HepG2 (cell line): Measurements from ENCODE around the gene VSIR. TPM values are rescaled to one million over a fixed set of nuclear protein-coding genes. Genes with fewer than 3 reads are reported as not detected.

ENCODE experiments used
- ATAC-seq: fragments of 200-7000 bp; cut with Tn5 transposase; 3 replicates; pipeline ENCODE4 v1.9.1; 2020; ENCODE audit warnings: mild to moderate bottlenecking, moderate library complexity
- BruUV-seq: library from RNA; stranded (reverse); fragments of 400-500 nt; replicated peaks from 2 replicates; lab custom pipeline; 2021; lab: Mats Ljungman, UMichigan
- CTCF ChIA-PET: fragments of 300-600 bp; formaldehyde crosslinking; extraction: SDS; loops from one replicate; lab custom pipeline; 2021; ENCODE audit warnings: low total read pairs, inconsistent platforms, low intra/inter-chr PET ratio; lab: Yijun Ruan, JAX
- POLR2A ChIA-PET: fragments of 350-600 bp; sonication (Branson Sonifier 250); formaldehyde crosslinking; loops from one replicate; lab custom pipeline; 2020; ENCODE audit warnings: antibody characterized with exemption, inconsistent platforms; lab: Yijun Ruan, JAX
- DNase-seq: peaks from one replicate; pipeline ENCODE4 v3.0.0-alpha.2; 2015; ENCODE audit warnings: low spot score
- FAIRE-seq: peaks from 3 replicates; lab custom pipeline; 2011; peaks lifted over from hg19 to GRCh38; lab: Jason Lieb, UNC
- H2AFZ ChIP-seq: one replicate; pipeline ENCODE4 v1.6.1; 2011; ENCODE audit warnings: low read length, inconsistent platforms
- H3K27ac ChIP-seq: fragments of 300-600 bp; 3 replicates; pipeline ENCODE4 v1.8.0; 2011; ENCODE audit warnings: mixed run types, mild to moderate bottlenecking, mixed read lengths, low read length, inconsistent platforms; ENCODE audit not compliant: insufficient read depth; ENCODE audit errors: extremely low read length
- H3K27me3 ChIP-seq, 2 experiments: fragments of 200-600 bp in 1 of 2; 2 replicates in 1 of 2; 3 replicates in 1 of 2; pipeline versions ENCODE4 v1.6.0 to v1.8.0; 2011; ENCODE audit warnings: low read length in 2 of 2, mild to moderate bottlenecking in 2 of 2, moderate library complexity in 2 of 2, inconsistent platforms in 1 of 2; ENCODE audit not compliant: insufficient read depth in 2 of 2, control insufficient read depth in 1 of 2
- H3K36me3 ChIP-seq, 2 experiments: fragments of 200-600 bp in 1 of 2; replicated peaks in 1 of 2; 2 replicates in 1 of 2; 3 replicates in 1 of 2; pipeline versions ENCODE4 v1.5.1 to v1.8.0; 2011; ENCODE audit warnings: low read length in 2 of 2, inconsistent platforms in 1 of 2; ENCODE audit not compliant: insufficient read depth in 2 of 2, control insufficient read depth in 1 of 2
- H3K4me1 ChIP-seq: 2 replicates; pipeline ENCODE4 v1.5.1; 2012; ENCODE audit warnings: low read length, inconsistent platforms; ENCODE audit not compliant: insufficient read depth
- H3K4me2 ChIP-seq: 2 replicates; pipeline ENCODE4 v1.6.0; 2011; ENCODE audit warnings: low read depth, low read length, inconsistent platforms
- H3K4me3 ChIP-seq, 3 experiments: fragments of 200-600 bp in 1 of 3; sonication (generic), shearing (Covaris generic) in 1 of 3; replicated peaks in 1 of 3; 2 replicates each; pipeline ENCODE4 v1.5.1; 2011 to 2016; ENCODE audit warnings: low read length in 3 of 3, inconsistent platforms in 2 of 3, low read depth in 2 of 3, mild to moderate bottlenecking in 2 of 3, control low read depth in 1 of 3, mixed read lengths in 1 of 3; ENCODE audit not compliant: insufficient read depth in 1 of 3
- H3K79me2 ChIP-seq: one replicate; pipeline ENCODE4 v1.6.1; 2011; ENCODE audit warnings: low read length, inconsistent platforms; ENCODE audit not compliant: insufficient read depth
- H3K9ac ChIP-seq: 2 replicates; pipeline ENCODE4 v1.6.0; 2011; ENCODE audit warnings: mild to moderate bottlenecking, low read depth, low read length, inconsistent platforms; ENCODE audit not compliant: insufficient read depth
- H3K9me3 ChIP-seq: 2 replicates; pipeline ENCODE4 v1.5.1; 2012; ENCODE audit warnings: mild to moderate bottlenecking, low read length
- H4K20me1 ChIP-seq: 2 replicates; pipeline ENCODE4 v1.6.0; 2011; ENCODE audit warnings: inconsistent platforms, mild to moderate bottlenecking, low read length, moderate library complexity; ENCODE audit not compliant: insufficient read depth
- MAZ ChIP-seq, 2 experiments: sonication (generic) in 1 of 2; formaldehyde crosslinking in 1 of 2; IDR thresholded peaks; 2 replicates each; pipeline versions ENCODE4 v1.5.0 to v1.6.1; 2012 to 2020; ENCODE audit warnings: low read depth in 2 of 2, mild to moderate bottlenecking in 2 of 2, borderline replicate concordance in 1 of 2, improper control_type of control experiment in 1 of 2, low read length in 1 of 2, missing genetic modification reagents in 1 of 2, moderate library complexity in 1 of 2
- SCMH1 ChIP-seq: sonication (generic); formaldehyde crosslinking; IDR thresholded peaks from 2 replicates; pipeline ENCODE4 v1.9.0; 2021; ENCODE audit warnings: missing genetic modification reagents, mild to moderate bottlenecking, borderline replicate concordance
- ZNF354B ChIP-seq: sonication (generic); formaldehyde crosslinking; IDR thresholded peaks from 2 replicates; pipeline ENCODE4 v1.8.0; 2022; ENCODE audit warnings: mild to moderate bottlenecking, missing genetic modification reagents
- ZNF564 ChIP-seq: sonication (generic); formaldehyde crosslinking; IDR thresholded peaks from 2 replicates; pipeline ENCODE4 v1.8.1; 2023; ENCODE audit warnings: mild to moderate bottlenecking, missing genetic modification reagents
- WGBS: methylation state at CpG from one replicate; pipeline ENCODE4 v1.1.6; 2017; ENCODE audit warnings: low lambda C conversion rate; 5-methylcytosine and 5-hydroxymethylcytosine counted together
- in situ Hi-C: cut with HindIII; loops from 2 replicates; pipeline ENCODE4 v1.10.0; 2017; ENCODE audit warnings: low pct_unique_long_range_greater_than_20kb; ENCODE audit not compliant: extremely low pct_ligation_motif_present
- intact Hi-C: fragments of 100-400 bp; cut with micrococcal nuclease; formaldehyde crosslinking; loops from one replicate; pipeline ENCODE4 v1.10.0; 2022; ENCODE audit not compliant: unreplicated experiment
- polyA plus RNA-seq, 8 experiments: library from polyadenylated mRNA; depleted of rRNA in 3 of 8; stranded (reverse) in 7 of 8; unstranded in 1 of 8; fragments of >200 nt; fragmentation: Illumina TruSeq in 4 of 8; extraction: Trizol in 4 of 8; gene quantifications; 2 replicates each; pipeline versions ENCODE4 v1.2.1 to v1.2.3, GENCODE V29; 2011 to 2016; ENCODE audit warnings: low read depth in 4 of 8, missing spikeins in 1 of 8, mixed read lengths in 1 of 8; ENCODE audit not compliant: insufficient read depth in 1 of 8
- total RNA-seq, 5 experiments: library from RNA; depleted of rRNA; stranded (reverse); fragments of >200 nt; fragmentation: Illumina TruSeq; extraction: Trizol; gene quantifications; 2 replicates each; pipeline ENCODE4 v1.2.3, GENCODE V29; 2016; ENCODE audit warnings: low read depth in 1 of 5
- TF ChIP-seq, protein P1 (sequence below): sonication (generic); formaldehyde crosslinking; IDR thresholded peaks from 2 replicates; pipeline ENCODE4 v1.8.0; 2022; ENCODE audit warnings: mild to moderate bottlenecking, missing genetic modification reagents, moderate library complexity
- TF ChIP-seq, protein P2 (sequence below): sonication (generic); formaldehyde crosslinking; IDR thresholded peaks from 2 replicates; pipeline ENCODE4 v1.5.1; 2020; ENCODE audit warnings: mild to moderate bottlenecking, missing genetic modification reagents, moderate library complexity

VSIR gene
- total and polyA plus RNA-seq, 2 of the 13 experiments (the other 11 are each of a cell fraction or from before 2014, with no cell fraction given): 0.44 to 3.2 TPM

DNA sequence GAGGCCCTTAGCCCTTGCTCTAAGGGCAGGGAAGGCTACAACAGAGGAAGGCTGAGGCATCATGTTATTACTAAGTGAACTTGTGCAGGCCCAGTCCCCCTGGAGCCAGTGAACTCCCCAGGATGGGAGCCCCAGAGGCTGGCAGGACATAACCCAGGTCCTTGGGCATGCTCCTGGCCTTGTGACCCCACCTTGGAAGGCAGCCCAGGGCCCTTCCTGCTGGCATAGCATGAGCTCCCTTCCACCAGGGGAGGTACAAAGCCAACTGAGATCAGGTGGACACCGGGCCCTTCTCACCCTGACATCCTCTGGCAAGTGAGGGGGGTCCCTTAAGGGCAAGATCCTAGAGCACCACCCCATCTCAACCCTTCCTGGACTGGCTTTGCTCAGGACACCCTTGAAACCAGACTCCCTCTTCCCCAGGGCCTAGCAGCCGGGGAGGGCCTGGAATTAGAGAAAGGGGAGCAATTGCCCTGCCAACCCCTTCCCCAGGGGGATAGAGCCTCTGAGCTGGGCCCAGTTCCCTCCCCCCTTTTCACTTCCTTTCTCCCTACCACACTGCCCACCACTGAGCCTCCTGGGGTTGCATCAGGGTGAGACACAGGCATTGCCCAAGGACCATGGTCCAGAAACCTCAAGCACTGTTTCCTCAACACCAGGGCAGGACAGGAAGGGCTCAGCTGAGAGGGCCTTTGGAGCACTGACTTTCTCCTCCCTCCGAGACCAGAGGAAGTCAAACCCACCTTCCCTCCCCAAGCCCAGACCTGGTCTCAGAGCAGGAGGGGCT is 1.8 kb upstream of the VSIR start:
- Histone ChIP-seq H3K4me2 (no peak overlapping the region), H2AFZ (no peak overlapping the region), H3K9ac (no peak overlapping the region), H3K79me2 (no peaks in the 10 kb centered on the region), H3K27ac (no peak overlapping the region), H3K4me1 (peaks cover 6% of the 10 kb centered on the region; the same call in 1 of the 2 replicates), H4K20me1 (no peaks in the 10 kb centered on the region), H3K27me3 (peaks cover 3 to 55% of the 10 kb centered on the region in 2 experiments; a peak in 4 of 5 replicates), H3K4me3 (no peak overlapping the region), H3K9me3 (no peaks in the 10 kb centered on the region), H3K36me3 (no peaks in the 10 kb centered on the region)
- WGBS: 31% methylated on average over 2 of the region's 3 CpGs
- ChIA-PET POLR2A (no interaction called here), CTCF (no interaction called here)
- TF ChIP-seq ZNF564 (CRISPR knock-in tag): no peak
- no peak for FAIRE-seq
- intact Hi-C loops: loop anchor here (5.0 kb wide), 1 partner anchor 37 kb away; no protein-coding TSS in a partner anchor
- no peak for DNase-seq
- no peak for ATAC-seq
- in situ Hi-C loops: no loop called here
- BruUV-seq: no TSS peak

DNA sequence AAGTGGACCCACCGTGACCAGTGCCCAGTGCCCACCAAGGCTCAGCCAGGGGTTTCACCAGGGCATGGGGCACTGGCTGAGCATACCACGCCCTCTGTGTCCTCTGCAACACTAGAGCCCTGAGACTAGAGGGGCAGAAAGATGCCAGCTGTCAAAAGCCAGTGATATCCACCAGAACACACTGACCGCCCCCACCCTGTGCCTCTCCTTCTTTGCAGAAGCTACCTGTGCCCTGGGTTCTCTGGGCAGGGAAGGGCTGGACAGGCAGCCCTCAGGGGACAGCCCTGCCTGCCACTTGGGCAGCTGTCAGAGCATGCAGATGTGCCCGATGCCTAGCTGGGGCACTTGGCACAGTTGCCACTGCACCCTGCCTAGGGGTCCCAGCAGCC is 494 bp downstream of the VSIR start:
- Histone ChIP-seq H3K4me3 (peak overlapping the region in 2 of 3 experiments; percentile 48 to 70; a peak in 5 of 6 replicates), H4K20me1 (no peaks in the 10 kb centered on the region), H3K9ac (no peak overlapping the region), H3K27ac (no peak overlapping the region), H3K36me3 (no peaks in the 10 kb centered on the region), H3K4me2 (peak overlapping the region; percentile 68), H3K9me3 (no peaks in the 10 kb centered on the region), H3K79me2 (no peaks in the 10 kb centered on the region), H3K4me1 (peaks cover 16% of the 10 kb centered on the region), H2AFZ (no peak overlapping the region), H3K27me3 (peaks cover 3 to 43% of the 10 kb centered on the region in 2 experiments; a peak in 4 of 5 replicates)
- DNase-seq (no peak), FAIRE-seq (no peak), ATAC-seq (peak; percentile 16)
- TF ChIP-seq MAZ (IDR thresholded peaks at IDR 0.05; ENCODE audit: borderline replicate concordance, low read depth, low read length) (no peak), MAZ (CRISPR knock-in tag; IDR thresholded peaks at IDR 0.05; ENCODE audit: low read depth) (no peak), SCMH1 (no peak), ZNF354B (CRISPR knock-in tag) (no peak)
- TF ChIP-seq, protein P1, sequence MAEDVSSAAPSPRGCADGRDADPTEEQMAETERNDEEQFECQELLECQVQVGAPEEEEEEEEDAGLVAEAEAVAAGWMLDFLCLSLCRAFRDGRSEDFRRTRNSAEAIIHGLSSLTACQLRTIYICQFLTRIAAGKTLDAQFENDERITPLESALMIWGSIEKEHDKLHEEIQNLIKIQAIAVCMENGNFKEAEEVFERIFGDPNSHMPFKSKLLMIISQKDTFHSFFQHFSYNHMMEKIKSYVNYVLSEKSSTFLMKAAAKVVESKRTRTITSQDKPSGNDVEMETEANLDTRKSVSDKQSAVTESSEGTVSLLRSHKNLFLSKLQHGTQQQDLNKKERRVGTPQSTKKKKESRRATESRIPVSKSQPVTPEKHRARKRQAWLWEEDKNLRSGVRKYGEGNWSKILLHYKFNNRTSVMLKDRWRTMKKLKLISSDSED (CRISPR knock-in tag): no peak
- TF ChIP-seq, protein P2, sequence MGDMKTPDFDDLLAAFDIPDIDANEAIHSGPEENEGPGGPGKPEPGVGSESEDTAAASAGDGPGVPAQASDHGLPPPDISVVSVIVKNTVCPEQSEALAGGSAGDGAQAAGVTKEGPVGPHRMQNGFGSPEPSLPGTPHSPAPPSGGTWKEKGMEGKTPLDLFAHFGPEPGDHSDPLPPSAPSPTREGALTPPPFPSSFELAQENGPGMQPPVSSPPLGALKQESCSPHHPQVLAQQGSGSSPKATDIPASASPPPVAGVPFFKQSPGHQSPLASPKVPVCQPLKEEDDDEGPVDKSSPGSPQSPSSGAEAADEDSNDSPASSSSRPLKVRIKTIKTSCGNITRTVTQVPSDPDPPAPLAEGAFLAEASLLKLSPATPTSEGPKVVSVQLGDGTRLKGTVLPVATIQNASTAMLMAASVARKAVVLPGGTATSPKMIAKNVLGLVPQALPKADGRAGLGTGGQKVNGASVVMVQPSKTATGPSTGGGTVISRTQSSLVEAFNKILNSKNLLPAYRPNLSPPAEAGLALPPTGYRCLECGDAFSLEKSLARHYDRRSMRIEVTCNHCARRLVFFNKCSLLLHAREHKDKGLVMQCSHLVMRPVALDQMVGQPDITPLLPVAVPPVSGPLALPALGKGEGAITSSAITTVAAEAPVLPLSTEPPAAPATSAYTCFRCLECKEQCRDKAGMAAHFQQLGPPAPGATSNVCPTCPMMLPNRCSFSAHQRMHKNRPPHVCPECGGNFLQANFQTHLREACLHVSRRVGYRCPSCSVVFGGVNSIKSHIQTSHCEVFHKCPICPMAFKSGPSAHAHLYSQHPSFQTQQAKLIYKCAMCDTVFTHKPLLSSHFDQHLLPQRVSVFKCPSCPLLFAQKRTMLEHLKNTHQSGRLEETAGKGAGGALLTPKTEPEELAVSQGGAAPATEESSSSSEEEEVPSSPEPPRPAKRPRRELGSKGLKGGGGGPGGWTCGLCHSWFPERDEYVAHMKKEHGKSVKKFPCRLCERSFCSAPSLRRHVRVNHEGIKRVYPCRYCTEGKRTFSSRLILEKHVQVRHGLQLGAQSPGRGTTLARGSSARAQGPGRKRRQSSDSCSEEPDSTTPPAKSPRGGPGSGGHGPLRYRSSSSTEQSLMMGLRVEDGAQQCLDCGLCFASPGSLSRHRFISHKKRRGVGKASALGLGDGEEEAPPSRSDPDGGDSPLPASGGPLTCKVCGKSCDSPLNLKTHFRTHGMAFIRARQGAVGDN (CRISPR knock-in tag): no peak
- ChIA-PET CTCF (no interaction called here), POLR2A (no interaction called here)
- 60% methylated on average over 2 of the region's 4 CpGs for WGBS
- in situ Hi-C loops (no loop called here), intact Hi-C loops (loop anchor here (5.0 kb wide), 1 partner anchor 39 kb away; no protein-coding TSS in a partner anchor)
- no TSS peak for BruUV-seq
